CD4-positive, alpha-beta T cell (primary cell): ENCODE measurements around the gene LHFPL6. TPM values are rescaled to one million over a fixed set of nuclear protein-coding genes. Genes with fewer than 3 reads are reported as not detected.

ENCODE experiments used
- ATAC-seq: fragments of 200-7000 bp; cut with Tn5 transposase; one replicate; pipeline ENCODE4 v1.10.0; 2022; ENCODE audit warnings: mild to moderate bottlenecking; ENCODE audit not compliant: poor library complexity
- CTCF ChIA-PET: fragments of 350-600 bp; sonication (Branson Sonifier 250); formaldehyde crosslinking; loops from one replicate; lab custom pipeline; 2021; ENCODE audit warnings: antibody characterized with exemption, inconsistent platforms; lab: Charles Lee
- POLR2A ChIA-PET: fragments of 350-600 bp; sonication (Branson Sonifier 250); formaldehyde crosslinking; loops from one replicate; lab custom pipeline; 2021; ENCODE audit warnings: antibody characterized with exemption, inconsistent platforms; lab: Charles Lee
- DNase-seq, 14 experiments: peaks; one replicate each; pipeline ENCODE4 v3.0.0-alpha.2; 2013 to 2020; ENCODE audit warnings: mixed read lengths in 2 of 14
- H3K27ac ChIP-seq, 2 donors: one replicate each; pipeline versions ENCODE4 v1.5.1 to v1.7.0; 2013; ENCODE audit warnings: low read length in 2 of 2, low read depth in 1 of 2, mild to moderate bottlenecking in 1 of 2
- H3K27me3 ChIP-seq, 2 experiments: 1 replicate in 1 of 2; 2 replicates in 1 of 2; pipeline versions ENCODE4 v1.6.1 to v1.7.0; 2013; ENCODE audit warnings: low read length in 2 of 2, control low read depth in 1 of 2, mild to moderate bottlenecking in 1 of 2, moderate library complexity in 1 of 2; ENCODE audit not compliant: insufficient read depth in 2 of 2, control insufficient read depth in 1 of 2
- H3K36me3 ChIP-seq: one replicate; pipeline ENCODE4 v1.6.1; 2013; ENCODE audit warnings: low read length, control low read depth; ENCODE audit not compliant: insufficient read depth
- H3K4me1 ChIP-seq: one replicate; pipeline ENCODE4 v1.6.1; 2013; ENCODE audit warnings: low read length, control low read depth; ENCODE audit not compliant: insufficient read depth
- H3K4me3 ChIP-seq: one replicate; pipeline ENCODE4 v1.5.1; 2013; ENCODE audit warnings: mild to moderate bottlenecking, low read length, moderate library complexity
- H3K9me3 ChIP-seq, 2 experiments: 1 replicate in 1 of 2; 2 replicates in 1 of 2; pipeline versions ENCODE4 v1.6.1 to v1.7.0; 2013; ENCODE audit warnings: low read length in 2 of 2, mild to moderate bottlenecking in 2 of 2, control low read depth in 1 of 2, moderate library complexity in 1 of 2; ENCODE audit not compliant: control insufficient read depth in 1 of 2, insufficient read depth in 1 of 2
- H3K27ac Mint-ChIP-seq: one replicate; pipeline ENCODE4 v1.8.0; 2020; ENCODE audit warnings: mixed read lengths
- H3K27me3 Mint-ChIP-seq: one replicate; pipeline ENCODE4 v1.8.0; 2021; ENCODE audit warnings: mixed read lengths
- H3K36me3 Mint-ChIP-seq: one replicate; pipeline ENCODE4 v1.8.0; 2021; ENCODE audit warnings: low read depth, mixed read lengths
- H3K4me1 Mint-ChIP-seq: one replicate; pipeline ENCODE4 v1.8.0; 2021; ENCODE audit warnings: low read depth, mixed read lengths
- H3K4me3 Mint-ChIP-seq: one replicate; pipeline ENCODE4 v1.8.0; 2020; ENCODE audit warnings: mild to moderate bottlenecking, mixed read lengths
- H3K9me3 Mint-ChIP-seq: one replicate; pipeline ENCODE4 v1.8.0; 2020; ENCODE audit warnings: mixed read lengths
- intact Hi-C, 2 experiments: fragments of 100-400 bp; cut with DNase I in 1 of 2; cut with micrococcal nuclease in 1 of 2; formaldehyde crosslinking; loops; one replicate each; pipeline versions ENCODE4 v1.15.1 to v1.9.0; 2023 to 2025; cut with DNase I, micrococcal nuclease
- total RNA-seq, 174 experiments: library from RNA in 2 of 174; stranded (reverse) in 2 of 174; gene quantifications; one replicate each; pipeline ENCODE4 v1.2.3 and lab custom pipeline; 2021 to 2026
- TF ChIP-seq, protein P1 (sequence below): fragments of 200-600 bp; IDR thresholded peaks from one replicate; pipeline ENCODE4 v1.8.0; 2022; ENCODE audit warnings: antibody characterized with exemption, mild to moderate bottlenecking

Gene LHFPL6
- total RNA-seq, 2 experiments from 2014 or later = not detected

DNA sequence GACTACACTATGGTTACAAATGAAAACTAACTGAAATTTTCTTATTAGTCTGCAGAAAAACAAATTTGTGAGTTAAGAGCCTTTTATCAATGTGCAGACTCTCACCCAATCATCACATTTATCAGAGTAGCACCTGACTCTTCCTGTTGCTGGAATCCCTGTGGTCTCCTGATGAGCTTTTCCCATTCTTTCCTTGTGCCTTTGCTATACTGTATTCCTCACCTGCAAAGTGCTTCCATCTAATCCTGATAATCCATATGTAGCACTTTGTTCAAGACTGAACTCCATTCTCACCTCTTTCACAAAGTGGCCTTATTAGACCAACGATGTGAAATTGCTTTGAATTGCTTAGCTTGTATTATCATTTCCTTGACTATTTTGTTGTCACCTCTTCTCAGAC, 225.3 kb downstream of the LHFPL6 start:
- H3K27me3 ChIP-seq = no peaks in the 10 kb centered on the region
- ChIA-PET CTCF (no interaction called here), POLR2A (no interaction called here)
- ATAC-seq (no peak), DNase-seq (no peak)
- Mint-ChIP-seq H3K4me1 (no peaks in the 10 kb centered on the region), H3K4me3 (no peak overlapping the region), H3K9me3 (no peaks in the 10 kb centered on the region), H3K27me3 (peaks cover 10% of the 10 kb centered on the region), H3K36me3 (no peaks in the 10 kb centered on the region), H3K27ac (no peak overlapping the region)
- TF ChIP-seq, protein P1, sequence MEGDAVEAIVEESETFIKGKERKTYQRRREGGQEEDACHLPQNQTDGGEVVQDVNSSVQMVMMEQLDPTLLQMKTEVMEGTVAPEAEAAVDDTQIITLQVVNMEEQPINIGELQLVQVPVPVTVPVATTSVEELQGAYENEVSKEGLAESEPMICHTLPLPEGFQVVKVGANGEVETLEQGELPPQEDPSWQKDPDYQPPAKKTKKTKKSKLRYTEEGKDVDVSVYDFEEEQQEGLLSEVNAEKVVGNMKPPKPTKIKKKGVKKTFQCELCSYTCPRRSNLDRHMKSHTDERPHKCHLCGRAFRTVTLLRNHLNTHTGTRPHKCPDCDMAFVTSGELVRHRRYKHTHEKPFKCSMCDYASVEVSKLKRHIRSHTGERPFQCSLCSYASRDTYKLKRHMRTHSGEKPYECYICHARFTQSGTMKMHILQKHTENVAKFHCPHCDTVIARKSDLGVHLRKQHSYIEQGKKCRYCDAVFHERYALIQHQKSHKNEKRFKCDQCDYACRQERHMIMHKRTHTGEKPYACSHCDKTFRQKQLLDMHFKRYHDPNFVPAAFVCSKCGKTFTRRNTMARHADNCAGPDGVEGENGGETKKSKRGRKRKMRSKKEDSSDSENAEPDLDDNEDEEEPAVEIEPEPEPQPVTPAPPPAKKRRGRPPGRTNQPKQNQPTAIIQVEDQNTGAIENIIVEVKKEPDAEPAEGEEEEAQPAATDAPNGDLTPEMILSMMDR = no peak
- intact Hi-C loops = no loop called here
- no peak overlapping the region for H3K27ac ChIP-seq
- no peaks in the 10 kb centered on the region for H3K36me3 ChIP-seq
- H3K4me3 ChIP-seq = no peak overlapping the region
- no peaks in the 10 kb centered on the region for H3K9me3 ChIP-seq
- no peaks in the 10 kb centered on the region for H3K4me1 ChIP-seq

DNA sequence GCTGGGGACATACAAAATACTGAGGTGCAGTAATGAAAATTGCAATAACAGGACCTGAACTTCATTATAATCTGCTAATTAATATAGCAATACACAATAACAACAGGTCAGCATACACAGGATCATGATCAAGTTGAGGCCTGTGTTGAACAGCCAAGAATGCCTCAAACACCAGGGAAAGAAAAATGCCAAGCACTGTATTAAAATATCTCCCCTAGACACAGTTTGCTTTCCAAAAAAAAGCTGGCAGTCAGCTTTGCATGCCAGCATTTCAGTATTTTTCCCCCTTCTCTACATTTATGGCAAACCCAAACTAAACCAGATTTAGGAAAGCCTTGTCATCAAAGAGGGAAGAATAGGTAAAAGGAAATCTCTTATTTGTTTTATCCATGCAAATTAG, 226.9 kb downstream of the LHFPL6 start:
- Mint-ChIP-seq H3K27ac (no peak overlapping the region), H3K4me1 (no peaks in the 10 kb centered on the region), H3K36me3 (no peaks in the 10 kb centered on the region), H3K27me3 (peaks cover 10% of the 10 kb centered on the region), H3K4me3 (no peak overlapping the region), H3K9me3 (no peaks in the 10 kb centered on the region)
- Histone ChIP-seq H3K4me3 (no peak overlapping the region), H3K36me3 (no peaks in the 10 kb centered on the region), H3K27ac (no peak overlapping the region), H3K27me3 (no peaks in the 10 kb centered on the region), H3K9me3 (no peaks in the 10 kb centered on the region), H3K4me1 (no peaks in the 10 kb centered on the region)
- intact Hi-C loops = no loop called here
- no peak for ATAC-seq
- no peak for DNase-seq
- ChIA-PET POLR2A (no interaction called here), CTCF (no interaction called here)
- TF ChIP-seq, protein P1 = no peak

GRCh38 chr13:39375601-39376000, 227.4 kb downstream of the LHFPL6 start:
- no peaks in the 10 kb centered on the region for H3K36me3 Mint-ChIP-seq
- TF ChIP-seq, protein P1 = no peak
- Histone ChIP-seq H3K27ac (no peak overlapping the region), H3K9me3 (no peaks in the 10 kb centered on the region), H3K4me3 (no peak overlapping the region), H3K27me3 (no peaks in the 10 kb centered on the region), H3K36me3 (no peaks in the 10 kb centered on the region), H3K4me1 (no peaks in the 10 kb centered on the region)
- peaks cover 10% of the 10 kb centered on the region for H3K27me3 Mint-ChIP-seq
- intact Hi-C loops = no loop called here
- CTCF ChIA-PET = no interaction called here
- ATAC-seq = no peak
- POLR2A ChIA-PET = no interaction called here
- H3K4me3 Mint-ChIP-seq = no peak overlapping the region
- H3K9me3 Mint-ChIP-seq = no peaks in the 10 kb centered on the region
- DNase-seq = no peak
- no peaks in the 10 kb centered on the region for H3K4me1 Mint-ChIP-seq
- H3K27ac Mint-ChIP-seq = no peak overlapping the region
